Neural cell (in vitro differentiated cells): ENCODE data around the gene LIX1L.

Experiments
- CTCF ChIP-seq: fragments of 450-650 bp; IDR thresholded peaks from 2 replicates; pipeline ENCODE4 v1.5.1; 2014; ENCODE audit warnings: antibody characterized with exemption, mild to moderate bottlenecking, moderate library complexity; ENCODE audit not compliant: poor library complexity, severe bottlenecking
- EZH2 ChIP-seq: fragments of 200-600, 300-800 bp; shearing (Covaris generic), sonication (generic); IDR thresholded peaks from 2 replicates; pipeline ENCODE4 v1.6.1; 2014; ENCODE audit warnings: antibody characterized with exemption, low read length, borderline replicate concordance, mild to moderate bottlenecking; ENCODE audit not compliant: insufficient read depth, poor library complexity, severe bottlenecking
- POLR2AphosphoS5 ChIP-seq: IDR thresholded peaks from 2 replicates; pipeline ENCODE4 v1.6.1; 2012

GRCh38 chr1:145967288-145967687 is 9.5 kb upstream of the LIX1L start:
- TF ChIP-seq EZH2, result no peak
- no peak for TF ChIP-seq POLR2AphosphoS5
- TF ChIP-seq CTCF, result no peak
